Stimulated activated CD8-positive, alpha-beta memory T cell treated with anti-CD3 and anti-CD28 coated beads, Interleukin-7, amount 100 ng/mL, for 48 hours (primary cell): ENCODE results near the gene ERRFI1.

Experiments used
- DNase-seq, 2 donors: peaks; one replicate each; pipeline ENCODE4 v3.0.0-alpha.2; 2020; ENCODE audit warnings: low read depth in 1 of 2; ENCODE audit errors: extremely low read depth in 1 of 2

The ERRFI1 gene

DNA sequence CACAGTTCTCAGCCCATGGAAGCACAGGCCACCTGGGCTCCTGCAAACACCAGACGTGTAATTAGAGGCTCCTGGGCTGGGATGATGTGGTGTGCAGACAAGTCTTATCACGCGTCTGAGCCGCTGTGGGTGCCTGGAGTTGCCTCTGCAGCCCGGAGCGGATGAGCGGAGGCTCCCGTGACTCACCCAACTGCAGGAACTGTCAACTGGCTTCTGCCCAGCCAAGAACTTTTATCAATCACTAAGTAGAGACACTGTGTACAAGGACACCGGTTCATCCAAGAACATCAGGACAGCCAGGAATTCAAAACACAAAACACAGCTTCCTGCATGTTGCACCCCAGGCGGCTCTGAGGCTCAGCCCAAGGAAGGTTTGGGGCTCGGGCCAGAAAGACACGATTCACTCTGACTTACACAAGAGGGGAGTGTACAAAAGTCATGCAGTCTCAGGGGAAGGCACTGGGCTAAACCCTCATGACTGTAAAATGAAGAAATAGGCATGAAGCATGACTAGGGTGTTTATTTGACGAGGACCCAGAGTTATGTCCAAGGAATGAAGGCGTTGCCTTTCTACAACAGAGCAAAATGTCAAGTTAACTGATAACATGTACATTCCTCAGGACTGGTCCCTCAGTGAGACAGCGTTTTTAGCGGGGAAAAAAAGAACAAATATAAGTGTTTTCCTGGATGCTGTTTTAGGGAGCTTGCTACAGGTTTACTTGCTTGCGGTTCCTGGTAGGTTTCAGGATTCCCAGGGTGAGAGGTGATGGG is 21.1 kb downstream of the ERRFI1 start:
- no peak for DNase-seq

DNA sequence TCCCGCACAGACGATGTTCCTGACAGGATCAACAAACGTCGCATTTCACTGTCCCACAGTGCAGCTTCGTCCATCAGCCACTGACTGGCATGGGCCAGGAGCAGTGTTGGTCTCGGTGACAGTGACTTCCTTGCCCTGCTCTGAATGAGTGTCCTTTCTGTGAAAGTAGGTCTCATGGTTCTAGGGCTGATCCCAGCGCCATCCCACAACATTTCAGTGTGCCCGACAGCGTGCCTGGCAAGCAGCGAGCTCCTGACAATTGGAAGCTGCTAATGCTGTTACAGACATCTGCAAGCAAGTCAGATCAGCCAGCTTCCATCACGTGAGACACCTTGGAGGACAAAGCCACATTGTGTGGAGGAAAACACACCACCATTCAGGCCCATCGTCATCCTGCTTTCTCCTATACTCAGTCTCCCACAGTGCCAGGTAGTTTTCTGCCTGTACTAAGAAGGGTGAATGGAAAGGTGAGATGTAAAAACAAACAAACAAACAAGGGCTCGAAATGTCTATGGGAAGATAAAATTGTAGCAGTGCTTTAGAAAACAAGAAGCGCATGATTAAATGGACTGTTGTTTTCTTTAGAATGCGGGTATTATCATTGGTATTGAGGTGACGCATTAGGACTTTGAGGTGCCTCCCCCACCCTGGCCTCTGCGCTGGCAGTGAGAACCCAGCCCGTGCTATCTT is 21.9 kb downstream of the ERRFI1 start:
- no peak for DNase-seq

DNA sequence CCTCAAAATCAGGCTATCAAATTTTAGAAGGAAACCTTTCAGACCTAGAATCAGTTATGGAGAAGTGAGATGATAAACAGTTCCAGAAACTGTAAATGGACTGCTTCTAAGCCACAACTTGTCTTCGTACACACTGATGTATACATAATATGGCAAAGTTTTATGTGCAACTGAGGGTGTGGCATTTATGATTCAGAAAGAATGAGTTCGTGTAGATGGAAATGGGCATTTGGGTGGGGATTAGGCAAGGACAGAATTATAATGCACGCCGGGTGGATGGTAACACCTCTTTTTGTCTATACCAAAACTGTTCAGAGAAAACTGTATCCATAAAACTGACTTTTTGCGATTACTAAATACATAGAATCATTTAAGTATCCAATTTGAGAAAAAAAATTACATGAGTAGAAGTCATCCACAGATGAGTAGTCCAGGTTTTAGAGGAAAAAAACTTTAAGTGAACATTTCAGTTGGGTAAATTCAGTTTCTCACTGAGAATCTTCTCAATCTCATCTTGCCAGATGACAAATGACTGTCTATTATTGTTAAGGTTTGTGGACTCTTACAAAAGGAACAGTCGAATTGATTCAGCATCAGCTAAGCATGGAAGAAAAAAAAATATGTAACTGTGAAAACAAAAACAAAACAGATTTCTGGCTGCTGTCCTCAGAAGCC is 22.5 kb downstream of the ERRFI1 start:
- DNase-seq: no peak

DNA sequence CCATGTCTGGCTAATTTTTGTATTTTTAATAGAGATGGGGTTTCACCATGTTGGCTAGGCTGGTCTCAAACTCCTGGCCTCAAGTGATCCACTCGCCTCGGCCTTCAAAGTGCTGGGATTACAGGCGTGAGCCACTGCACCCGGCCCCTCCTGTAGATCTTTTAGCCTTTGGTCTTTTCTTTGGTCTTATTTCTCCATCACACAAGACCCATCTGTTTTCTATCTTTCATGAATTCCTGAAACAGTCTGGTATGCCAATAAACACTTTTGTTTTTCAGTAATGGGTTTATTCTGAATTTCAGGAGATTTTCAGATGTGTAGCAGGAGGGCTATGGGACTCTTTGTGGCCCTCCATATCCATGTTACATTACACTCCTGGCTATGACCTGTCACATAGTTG is 23.2 kb downstream of the ERRFI1 start:
- DNase-seq: no peak

DNA sequence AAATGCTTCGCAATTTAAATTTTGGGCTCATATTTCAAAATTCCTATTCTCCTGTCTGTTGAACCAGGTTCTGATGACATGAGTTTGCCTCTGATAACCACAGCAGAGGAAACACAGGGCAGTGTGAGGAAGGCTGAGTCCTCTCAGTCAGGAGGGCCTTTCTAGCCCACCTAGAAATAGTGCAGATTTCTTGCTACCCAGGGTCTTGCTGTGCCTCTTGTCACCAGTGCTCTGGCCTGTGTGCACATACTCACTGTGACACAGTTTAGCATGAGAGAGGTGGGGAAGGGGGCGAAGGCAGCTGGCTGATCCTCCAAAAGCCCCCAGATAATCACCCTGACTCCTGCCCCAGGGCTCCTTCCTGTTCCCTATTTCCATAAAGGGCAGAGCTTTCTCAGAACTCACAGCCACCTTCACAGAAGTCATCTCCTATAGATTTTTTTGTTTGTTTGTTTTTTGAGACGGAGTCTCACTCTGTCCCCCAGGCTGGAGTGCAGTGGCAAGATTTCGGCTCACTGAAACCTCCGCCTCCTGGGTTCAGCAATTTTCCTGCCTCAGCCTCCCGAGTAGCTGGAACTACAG is 23.7 kb downstream of the ERRFI1 start:
- no peak for DNase-seq

DNA sequence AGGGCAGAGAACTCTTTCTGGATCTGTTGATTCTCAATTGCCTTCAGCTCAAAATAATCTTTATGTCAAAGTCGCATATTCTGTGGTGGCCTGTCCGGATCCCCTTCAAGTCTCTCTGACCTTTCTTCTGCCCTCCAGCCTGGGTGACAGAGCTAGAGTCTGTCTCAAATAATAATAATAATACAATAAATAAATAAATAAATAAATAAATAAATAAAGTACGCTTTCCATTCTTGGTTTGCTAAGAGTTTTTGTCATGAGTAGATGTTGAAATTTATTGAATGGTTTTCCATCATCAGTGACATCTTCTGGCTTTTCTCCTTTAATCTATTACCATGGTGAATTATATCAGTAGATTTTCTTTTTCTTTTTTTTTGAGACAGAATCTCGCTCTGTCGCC is 30.7 kb downstream of the ERRFI1 start:
- no peak for DNase-seq

DNA sequence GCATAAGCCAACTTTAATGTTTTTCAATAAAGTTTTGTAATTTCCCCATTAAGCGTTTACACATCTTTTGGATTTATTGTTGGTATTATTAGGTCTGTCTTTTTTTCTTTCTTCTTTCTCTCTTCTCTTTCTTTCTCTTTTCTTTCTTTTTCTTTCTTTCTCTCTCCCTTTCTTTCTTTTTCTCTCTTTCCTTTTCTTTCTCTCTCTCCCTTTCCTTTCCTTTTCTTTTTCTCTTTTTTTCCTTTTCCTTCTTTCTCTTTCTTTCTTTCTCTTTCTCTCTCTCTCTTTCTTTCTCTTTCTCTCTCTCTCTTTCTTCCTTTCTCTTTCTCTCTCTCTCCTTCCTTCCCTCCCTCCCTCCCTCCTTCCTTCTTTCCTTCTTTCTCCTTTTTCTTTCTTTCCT is 31.3 kb downstream of the ERRFI1 start:
- DNase-seq: no peak

DNA sequence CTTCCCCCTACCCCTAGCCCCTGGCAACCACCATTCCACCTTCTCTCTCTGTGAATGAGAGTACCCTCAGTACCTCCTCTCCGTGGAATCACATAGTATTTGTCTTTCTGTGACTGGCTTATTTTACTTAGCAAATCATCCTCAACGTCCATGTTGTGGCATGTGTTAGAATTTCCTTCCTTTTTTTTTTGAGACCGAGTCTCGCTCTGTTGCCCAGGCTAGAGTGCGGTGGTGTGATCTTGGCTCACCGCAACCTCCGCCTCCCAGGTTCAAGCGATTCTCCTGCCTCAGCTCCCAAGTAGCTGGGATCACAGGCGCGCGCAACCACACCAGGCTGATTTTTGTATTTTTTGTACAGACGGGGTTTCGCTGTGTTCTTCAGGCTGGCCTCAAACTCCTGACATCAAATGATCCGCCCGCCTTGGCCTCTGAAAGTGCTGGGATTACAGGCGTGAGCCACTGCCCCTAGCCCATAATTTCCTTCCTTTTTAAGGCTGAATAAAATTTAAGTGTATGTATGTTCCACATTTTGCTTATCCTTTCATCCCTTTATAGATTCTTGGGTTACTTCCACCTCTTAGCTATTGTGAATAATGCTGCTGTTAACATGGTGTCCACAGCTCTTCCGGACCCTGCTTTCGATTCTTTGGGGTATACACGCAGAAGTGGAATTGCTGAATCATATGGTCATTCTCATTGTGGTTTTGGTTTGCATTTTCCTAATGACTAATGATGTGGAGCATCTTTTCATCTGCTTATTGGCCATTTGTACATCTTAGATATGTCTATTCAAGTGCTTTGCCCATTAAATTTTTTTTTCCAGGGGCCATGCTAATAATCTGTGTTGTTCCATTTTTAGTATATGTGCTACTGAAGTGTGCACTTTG is 32.3 kb downstream of the ERRFI1 start:
- no peak for DNase-seq

DNA sequence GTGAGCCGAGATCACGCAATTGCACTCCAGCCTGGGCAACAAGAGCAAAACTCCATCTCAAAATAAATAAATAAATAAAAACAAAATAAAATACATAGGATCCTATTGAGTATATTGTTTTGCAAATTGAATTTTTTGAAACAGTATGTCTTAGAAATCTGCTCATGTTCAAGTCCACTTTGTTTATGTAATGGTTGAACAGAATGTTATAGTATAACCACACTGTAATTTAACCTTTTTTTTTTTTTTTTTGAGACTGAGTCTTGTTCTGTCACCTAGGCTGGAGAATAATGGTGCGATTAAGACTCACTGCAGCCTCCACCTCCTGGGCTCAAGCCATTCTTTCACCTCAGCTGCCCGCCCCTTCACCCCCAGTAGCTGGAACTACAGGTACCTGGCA is 33.2 kb downstream of the ERRFI1 start:
- no peak for DNase-seq

DNA sequence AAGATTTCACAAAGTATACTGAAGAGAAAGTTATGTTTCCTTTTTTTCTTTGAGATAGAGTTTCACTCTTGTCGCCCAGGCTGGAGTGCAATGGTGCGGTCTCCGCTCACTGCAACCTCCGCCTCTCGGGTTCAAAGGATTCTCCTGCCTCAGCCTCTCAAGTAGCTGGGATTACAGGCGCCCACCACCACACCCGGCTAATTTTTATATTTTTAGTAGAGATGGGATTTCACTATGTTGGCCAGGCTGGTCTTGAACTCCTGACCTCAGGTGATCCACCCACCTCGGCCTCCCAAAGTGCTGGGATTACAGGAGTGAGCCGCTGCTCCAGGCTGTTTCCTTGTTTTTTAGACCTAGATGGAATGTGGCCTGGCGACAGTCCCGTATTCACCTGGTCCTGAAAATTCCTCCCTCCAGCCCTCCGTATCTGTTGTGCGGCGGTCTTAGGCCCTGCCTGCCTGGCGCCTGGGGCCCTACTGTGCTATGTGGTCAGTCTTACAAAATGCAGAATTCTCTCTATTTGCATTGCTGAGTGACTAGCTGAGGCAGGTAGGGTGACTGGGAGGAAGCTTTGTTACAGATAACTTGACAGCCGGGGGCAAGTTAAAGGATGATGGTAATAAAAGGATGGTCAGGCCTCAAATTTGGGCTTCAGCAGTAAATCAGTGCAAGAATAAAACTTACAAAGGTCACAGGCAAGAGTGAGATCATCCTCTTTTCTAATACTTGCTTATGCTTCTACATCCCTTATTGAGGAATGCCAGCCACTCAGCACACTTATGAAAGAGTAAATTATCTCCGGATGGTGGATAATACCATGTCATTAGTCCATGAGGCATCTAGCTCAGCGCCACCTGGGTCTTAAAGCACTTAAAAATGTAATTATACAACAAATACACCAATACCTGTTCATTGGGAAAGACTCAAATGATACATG is 34.3 kb downstream of the ERRFI1 start:
- no peak for DNase-seq

DNA sequence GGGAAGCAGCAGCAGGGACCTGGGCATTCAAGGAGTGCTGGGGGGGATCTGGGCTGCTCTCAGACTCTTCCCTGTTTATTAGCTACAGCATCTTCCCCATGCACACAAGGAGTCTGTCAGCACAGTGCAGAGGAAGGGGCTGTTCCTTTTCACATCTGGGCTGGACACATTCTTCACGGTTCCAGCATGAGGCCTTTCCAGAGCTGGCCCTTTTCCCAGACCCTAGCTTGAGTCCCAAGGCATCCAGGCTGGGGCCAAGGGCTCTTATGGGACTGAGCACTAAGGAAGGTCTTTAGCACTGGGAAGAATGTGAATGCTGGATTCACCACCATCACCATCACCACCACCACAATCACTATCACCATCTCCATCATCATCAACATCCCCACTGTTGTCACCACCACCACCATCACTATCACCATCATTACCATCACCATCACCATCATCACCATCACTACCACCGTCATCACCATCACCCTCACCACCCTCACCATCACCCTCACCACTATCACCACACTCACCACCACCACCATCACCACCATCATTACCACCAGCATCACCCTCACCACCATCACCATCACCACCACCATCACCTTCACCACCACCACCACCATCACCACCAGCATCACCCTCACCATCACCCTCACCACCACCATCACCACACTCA is 36.2 kb downstream of the ERRFI1 start:
- DNase-seq: no peak

DNA sequence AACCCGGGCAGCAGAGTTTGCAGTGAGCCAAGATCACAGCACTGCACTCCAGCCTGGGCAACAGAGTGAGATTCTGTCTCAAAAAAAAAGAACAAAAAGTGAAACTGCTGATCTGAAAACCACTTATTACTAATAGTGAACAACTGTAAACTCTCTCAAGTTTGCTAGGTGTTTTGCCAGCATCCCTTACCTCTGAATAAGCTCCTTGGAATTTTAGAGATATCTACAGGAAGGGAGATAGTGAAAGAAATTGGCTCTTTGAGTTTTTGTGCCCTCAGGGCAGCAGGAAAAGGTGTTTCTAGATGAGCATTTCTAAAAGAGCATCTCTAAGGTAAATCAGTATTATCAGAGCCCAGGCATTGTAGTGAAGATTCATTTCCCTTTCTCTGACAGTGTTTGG is 37.5 kb downstream of the ERRFI1 start:
- DNase-seq: no peak

DNA sequence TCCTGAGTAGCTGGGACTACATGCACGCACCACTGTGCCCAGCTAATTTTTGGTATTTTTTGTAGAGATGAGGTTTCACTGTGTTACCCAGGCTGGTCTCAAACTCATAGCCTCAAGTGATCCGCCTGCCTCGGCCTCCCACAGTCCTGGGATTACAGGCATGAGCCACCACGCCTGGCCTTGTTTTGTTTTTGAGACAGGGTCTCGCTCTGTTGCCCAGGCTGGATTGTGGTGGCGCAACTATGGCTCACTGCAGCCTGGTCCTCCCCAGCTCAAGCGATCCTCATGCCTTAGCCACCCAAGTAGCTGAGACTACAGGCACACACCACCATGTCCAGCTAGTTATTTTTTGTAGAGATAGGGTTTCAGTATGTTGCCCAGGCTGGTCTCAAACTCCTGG is 38.6 kb downstream of the ERRFI1 start:
- no peak for DNase-seq

DNA sequence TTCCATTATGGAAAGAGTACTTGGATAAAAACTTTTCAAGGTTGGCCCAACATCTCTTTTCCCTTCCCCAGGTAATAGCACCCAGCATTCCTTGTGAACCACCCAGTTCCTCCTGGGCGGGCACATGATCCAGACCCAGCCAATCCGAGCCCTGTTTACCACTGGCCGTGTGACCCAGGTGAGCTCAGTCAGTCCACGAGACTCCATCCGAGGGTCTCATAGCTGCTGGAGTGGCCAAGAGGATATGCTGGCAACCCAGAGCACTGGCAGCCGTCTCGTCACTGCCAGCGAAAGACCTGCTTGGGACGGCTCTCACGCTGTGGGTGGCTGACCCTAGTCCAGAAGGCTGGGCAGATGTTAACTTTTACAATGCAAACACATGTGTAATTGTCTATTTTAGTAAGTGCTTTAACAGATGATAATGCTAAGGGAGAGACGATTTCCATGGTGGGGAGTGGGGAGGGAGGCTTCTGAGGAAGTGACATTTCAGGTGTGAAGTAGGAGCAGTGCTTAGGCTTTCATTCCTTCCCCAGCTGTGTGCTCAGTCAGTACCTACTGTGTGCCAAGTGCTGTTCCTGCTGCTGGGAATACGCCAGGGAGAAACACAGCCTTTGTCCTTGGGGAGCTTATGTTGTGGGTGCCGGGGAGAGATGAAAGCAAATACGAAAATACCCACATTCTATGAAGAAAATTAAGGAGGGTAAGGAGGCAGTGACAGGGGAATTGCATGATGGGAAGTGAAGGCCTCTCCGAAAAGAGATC is 40.1 kb downstream of the ERRFI1 start:
- no peak for DNase-seq

DNA sequence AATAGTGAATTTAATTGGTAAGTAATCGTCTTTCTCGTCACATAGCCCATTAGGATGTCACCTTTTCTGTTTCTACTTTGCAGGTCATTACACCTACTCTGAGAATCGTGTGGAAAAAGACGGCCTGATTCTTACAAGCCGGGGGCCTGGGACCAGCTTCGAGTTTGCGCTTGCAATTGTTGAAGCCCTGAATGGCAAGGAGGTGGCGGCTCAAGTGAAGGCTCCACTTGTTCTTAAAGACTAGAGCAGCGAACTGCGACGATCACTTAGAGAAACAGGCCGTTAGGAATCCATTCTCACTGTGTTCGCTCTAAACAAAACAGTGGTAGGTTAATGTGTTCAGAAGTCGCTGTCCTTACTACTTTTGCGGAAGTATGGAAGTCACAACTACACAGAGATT is 41.3 kb downstream of the ERRFI1 start:
- no peak for DNase-seq

DNA sequence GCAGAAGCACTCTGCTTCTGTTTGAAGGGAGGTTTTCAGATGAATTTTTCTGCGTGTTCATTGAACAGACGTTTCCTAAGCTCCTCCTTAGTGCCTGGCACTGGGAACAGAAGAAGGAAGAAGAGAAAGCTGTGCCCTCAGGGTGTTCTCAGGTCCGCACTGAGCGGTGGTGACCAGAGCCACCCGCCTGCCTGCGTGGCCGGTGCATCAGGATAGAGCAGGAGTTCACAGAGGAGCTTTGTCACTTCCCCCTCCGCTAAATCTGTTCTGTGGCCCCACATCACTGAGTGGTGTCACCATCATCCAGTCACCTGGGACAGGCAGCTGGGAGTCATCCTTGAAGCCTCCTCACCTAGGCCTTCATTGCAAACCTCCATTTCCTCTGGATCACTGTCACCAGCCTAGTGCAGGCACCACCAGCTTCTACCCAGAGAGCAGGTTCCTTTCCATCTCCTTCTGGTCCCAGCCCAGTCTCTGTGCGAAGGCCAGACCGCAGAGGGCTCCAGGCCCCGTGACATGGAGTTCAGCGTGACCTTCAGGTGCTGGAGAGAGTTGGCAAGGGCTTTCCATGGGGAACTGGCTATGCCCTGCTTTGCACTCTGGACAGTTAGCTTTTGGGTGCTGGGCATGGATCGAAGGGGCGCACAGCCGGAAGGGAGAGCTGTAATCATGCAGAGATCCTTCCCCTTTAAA is 42.9 kb downstream of the ERRFI1 start:
- no peak for DNase-seq

DNA sequence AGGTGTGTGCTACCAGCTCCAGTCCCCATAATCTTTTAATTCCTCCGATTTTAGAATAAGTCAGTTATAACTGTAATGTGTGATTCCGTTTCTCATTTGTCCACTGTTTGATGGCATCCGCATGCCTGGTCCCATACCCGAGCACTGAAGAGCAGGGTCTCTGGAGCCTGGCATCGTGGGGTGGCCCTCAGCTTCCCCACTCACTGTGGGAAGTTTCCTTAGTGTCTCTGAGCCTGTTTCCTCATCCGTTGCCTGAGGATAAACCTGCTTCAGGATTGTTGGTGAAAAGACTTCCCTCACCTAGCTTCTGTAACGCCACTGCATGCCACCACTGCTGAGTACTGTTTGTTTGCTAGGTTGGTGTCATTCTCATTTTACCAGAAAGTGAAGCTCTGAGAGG is 45.1 kb downstream of the ERRFI1 start:
- DNase-seq: no peak
